ENCODE measurements around the gene SLFNL1. TPM values are rescaled to one million over a fixed set of nuclear protein-coding genes. Genes with fewer than 3 reads are reported as not detected.

SLFNL1 gene
- total RNA-seq, 4 donors from 2014 or later: 0.85 to 1.6 (median 0.88) TPM; not detected in 1

DNA sequence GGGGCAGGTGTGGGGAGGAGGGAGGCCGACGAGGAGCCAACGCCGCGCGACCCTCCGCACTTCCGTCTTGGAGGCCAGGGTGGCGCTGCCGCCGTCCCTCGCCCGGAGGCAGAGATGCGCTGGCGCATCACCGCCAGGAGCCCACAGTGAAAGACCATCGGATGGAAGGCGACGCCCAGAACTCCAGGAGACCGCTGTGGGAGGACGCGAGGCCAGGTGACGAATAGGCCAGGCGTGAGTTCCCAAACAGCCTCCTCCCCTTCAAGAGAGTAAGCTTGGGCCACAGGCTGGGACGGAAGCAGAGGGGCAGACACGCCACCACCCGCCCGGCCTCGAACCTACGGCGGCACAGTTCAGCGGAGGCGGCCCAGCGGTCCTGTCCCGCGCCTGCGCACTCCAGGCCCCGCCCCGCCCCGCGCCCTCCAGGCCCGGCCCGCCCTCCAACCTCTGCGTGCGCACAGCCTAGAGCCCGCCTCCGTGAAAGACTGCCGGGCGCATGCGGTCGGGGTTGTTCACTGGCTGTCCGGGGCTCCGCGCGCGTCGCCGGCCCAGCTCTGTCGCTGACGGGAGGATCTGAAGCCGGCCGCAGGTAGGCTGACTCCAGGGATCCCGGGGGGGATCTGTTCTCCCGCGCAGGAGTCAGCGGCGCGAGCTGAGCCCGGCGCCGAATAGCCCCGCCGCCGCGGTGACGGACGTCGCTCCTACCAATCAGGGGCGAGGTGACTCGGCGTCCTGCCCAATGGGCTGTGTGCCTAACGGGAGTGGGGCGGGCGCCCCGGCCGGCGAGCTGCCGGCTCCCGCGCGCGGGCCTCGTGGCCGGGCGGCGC lies 42.1 kb downstream of the SLFNL1 start, which contains the start of gene CTPS1:
TSS of gene CTPS1 (plus strand) at position 456 of the 827 bp plus-strand sequence. CDS start 3,595 bp downstream, outside the sequence.
- TF ChIP-seq POLR2A (IDR thresholded peaks at IDR 0.05) (peak; percentile 39 to 60), CTCF (IDR thresholded peaks at IDR 0.05) (peak in 1 of 6 experiments; percentile 34)
- Histone ChIP-seq H3K4me1 (peaks cover 0 to 13% (median 4%) of the 10 kb centered on the region in 4 donors), H3K9me3 (no peaks in the 10 kb centered on the region)

DNA sequence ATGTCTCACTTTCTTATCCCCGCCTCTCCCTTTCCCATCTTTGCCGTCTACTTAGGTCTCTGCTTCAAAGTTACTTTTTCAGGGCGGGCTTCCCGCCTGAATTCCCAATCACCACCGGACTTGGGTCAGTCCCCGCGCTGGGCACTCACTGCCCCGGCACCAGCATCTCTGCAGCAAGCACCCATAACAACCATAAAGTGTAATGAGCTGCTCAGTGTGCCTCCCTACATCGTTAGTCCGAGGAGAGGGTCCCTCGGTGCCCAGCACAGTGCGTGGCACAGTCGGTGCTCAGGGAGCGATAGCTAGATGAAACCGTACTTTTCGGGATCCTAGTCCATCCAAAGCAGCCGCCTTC lies 42.7 kb downstream of the SLFNL1 start:
- peak overlapping the region; percentile 73 to 96 (median 94) for H3K27ac ChIP-seq
- no peaks in the 10 kb centered on the region for H3K9me3 ChIP-seq
- no peaks in the 10 kb centered on the region for H3K27me3 ChIP-seq
- H3K36me3 ChIP-seq: no peaks in the 10 kb centered on the region
- DNase-seq: no peak
- peak overlapping the region; percentile 61 to 89 (median 75) for H3K4me3 ChIP-seq
- TF ChIP-seq POLR2A (IDR thresholded peaks at IDR 0.05) (no peak), CTCF (IDR thresholded peaks at IDR 0.05) (no peak)
- H3K4me1 ChIP-seq: peaks cover 0 to 13% (median 4%) of the 10 kb centered on the region in 4 donors

More for the DNA sequence above, 42.1 kb downstream of the SLFNL1 start, which contains the start of gene CTPS1:
- H3K4me3 ChIP-seq: peak within 1 kb of the TSS; percentile 61 to 89 (median 75)
- no peaks in the 10 kb centered on the region for H3K36me3 ChIP-seq
- DNase-seq: peak; percentile 89 to 98 (median 97)
- H3K27ac ChIP-seq: peak within 1 kb of the TSS; percentile 73 to 96 (median 94)
- H3K27me3 ChIP-seq: no peaks in the 10 kb centered on the region

GRCh38 chr1:40977716-40978115 lies 43.8 kb downstream of the SLFNL1 start:
- Histone ChIP-seq H3K4me1 (peaks cover 0 to 13% (median 4%) of the 10 kb centered on the region in 4 donors), H3K9me3 (no peaks in the 10 kb centered on the region), H3K27me3 (no peaks in the 10 kb centered on the region), H3K36me3 (no peaks in the 10 kb centered on the region), H3K27ac (no peak overlapping the region), H3K4me3 (no peak overlapping the region)
- DNase-seq: no peak
- TF ChIP-seq POLR2A (IDR thresholded peaks at IDR 0.05) (no peak), CTCF (IDR thresholded peaks at IDR 0.05) (no peak)

DNA sequence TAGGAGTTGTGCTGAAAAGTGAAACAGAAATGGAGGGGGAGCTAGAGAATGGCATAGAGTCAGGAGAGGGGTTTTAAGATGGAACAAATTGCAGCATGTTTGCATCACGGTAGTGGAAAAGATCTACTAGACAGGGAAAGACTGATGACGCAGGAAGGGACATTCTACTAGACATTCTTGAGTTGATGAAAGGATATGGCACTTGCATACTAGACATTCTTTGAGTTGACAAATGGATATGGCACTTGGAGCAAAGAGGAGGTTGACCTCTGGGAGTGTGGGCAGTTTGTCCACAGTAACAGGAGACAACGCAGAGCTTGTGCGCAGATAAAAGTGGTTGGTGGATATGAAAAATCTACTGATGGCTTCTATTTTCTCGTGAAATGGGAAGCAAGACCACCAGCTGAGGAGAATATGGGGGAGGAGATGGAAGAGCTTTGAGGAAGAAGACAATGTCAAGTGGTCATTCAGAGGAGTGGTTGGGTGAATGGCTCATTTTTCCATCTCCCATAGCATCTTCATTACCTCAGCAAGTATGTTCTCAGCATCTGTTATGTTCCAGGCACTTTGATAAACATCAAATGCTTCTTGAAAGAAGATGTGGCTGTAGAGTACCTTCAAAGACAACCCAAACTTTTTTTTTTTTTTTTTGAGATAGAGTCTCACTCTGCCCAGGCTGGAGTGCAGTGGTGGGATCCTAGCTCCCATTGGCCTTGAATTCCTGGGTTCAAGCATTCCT lies 44.4 kb downstream of the SLFNL1 start:
- no peak for TF ChIP-seq POLR2A (IDR thresholded peaks at IDR 0.05)
- TF ChIP-seq CTCF (IDR thresholded peaks at IDR 0.05): no peak
- no peak for DNase-seq
- H3K9me3 ChIP-seq: no peaks in the 10 kb centered on the region
- H3K27me3 ChIP-seq: no peaks in the 10 kb centered on the region
- H3K36me3 ChIP-seq: no peaks in the 10 kb centered on the region
- no peak overlapping the region for H3K4me3 ChIP-seq
- no peak overlapping the region for H3K27ac ChIP-seq
- peaks cover 0 to 13% (median 4%) of the 10 kb centered on the region in 4 donors for H3K4me1 ChIP-seq

GRCh38 chr1:40974945-40975344 lies 46.6 kb downstream of the SLFNL1 start:
- peaks cover 0 to 4% (median 0%) of the 10 kb centered on the region in 4 donors for H3K4me1 ChIP-seq
- H3K27ac ChIP-seq: no peak overlapping the region
- no peaks in the 10 kb centered on the region for H3K9me3 ChIP-seq
- H3K4me3 ChIP-seq: no peak overlapping the region
- no peak for TF ChIP-seq CTCF (IDR thresholded peaks at IDR 0.05)
- TF ChIP-seq POLR2A (IDR thresholded peaks at IDR 0.05): no peak
- no peaks in the 10 kb centered on the region for H3K36me3 ChIP-seq
- no peak for DNase-seq
- H3K27me3 ChIP-seq: no peaks in the 10 kb centered on the region
